ENCODE data around the gene DNM3. TPM values are rescaled to one million over a fixed set of nuclear protein-coding genes. Genes with fewer than 3 reads are reported as not detected.

Gene DNM3
- total RNA-seq, 1 donor from 2014 or later: 7.7 TPM

DNA sequence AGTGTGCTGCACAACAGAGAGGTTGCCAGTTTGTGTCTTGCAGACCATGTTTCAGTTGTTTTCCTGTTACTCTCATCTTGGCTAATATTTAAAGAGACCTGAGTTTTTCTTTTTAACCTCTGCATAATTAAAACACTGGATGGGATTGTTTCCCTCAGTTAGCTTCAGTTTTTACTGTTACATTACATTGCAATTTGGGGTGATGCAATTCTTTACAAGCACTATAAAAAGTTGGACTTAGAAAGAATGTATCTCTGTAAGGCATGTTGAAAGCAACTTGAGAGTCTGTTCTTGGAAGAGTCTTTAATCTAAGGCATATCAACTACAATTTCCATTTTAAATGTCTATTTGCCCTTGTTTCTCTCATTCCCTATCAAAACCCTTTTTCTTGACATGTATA lies 99.1 kb downstream of the DNM3 start:
- Mint-ChIP-seq H3K27me3 (ENCODE audit: unreplicated experiment) (no peaks in the 10 kb centered on the region), H3K4me3 (ENCODE audit: unreplicated experiment) (no peak overlapping the region), H3K27ac (ENCODE audit: unreplicated experiment) (no peak overlapping the region), H3K4me1 (ENCODE audit: unreplicated experiment) (peaks cover 15% of the 10 kb centered on the region), H3K36me3 (ENCODE audit: low read depth, unreplicated experiment) (no peaks in the 10 kb centered on the region), H3K9me3 (ENCODE audit: unreplicated experiment) (no peaks in the 10 kb centered on the region)
- no peak for TF ChIP-seq CTCF (IDR thresholded peaks at IDR 0.05; ENCODE audit: unreplicated experiment)
- DNase-seq (ENCODE audit: low spot score): no peak

- Mint-ChIP-seq H3K27ac (ENCODE audit: unreplicated experiment) (no peak overlapping the region), H3K9me3 (ENCODE audit: unreplicated experiment) (no peaks in the 10 kb centered on the region), H3K4me1 (ENCODE audit: unreplicated experiment) (peaks cover 18% of the 10 kb centered on the region), H3K36me3 (ENCODE audit: low read depth, unreplicated experiment) (no peaks in the 10 kb centered on the region), H3K27me3 (ENCODE audit: unreplicated experiment) (no peaks in the 10 kb centered on the region), H3K4me3 (ENCODE audit: unreplicated experiment) (no peak overlapping the region)
- no peak for DNase-seq (ENCODE audit: low spot score)
- TF ChIP-seq CTCF (IDR thresholded peaks at IDR 0.05; ENCODE audit: unreplicated experiment): no peak
These were observed 100.6 kb downstream of the DNM3 start for GRCh38 chr1:171941920-171942319.

DNA sequence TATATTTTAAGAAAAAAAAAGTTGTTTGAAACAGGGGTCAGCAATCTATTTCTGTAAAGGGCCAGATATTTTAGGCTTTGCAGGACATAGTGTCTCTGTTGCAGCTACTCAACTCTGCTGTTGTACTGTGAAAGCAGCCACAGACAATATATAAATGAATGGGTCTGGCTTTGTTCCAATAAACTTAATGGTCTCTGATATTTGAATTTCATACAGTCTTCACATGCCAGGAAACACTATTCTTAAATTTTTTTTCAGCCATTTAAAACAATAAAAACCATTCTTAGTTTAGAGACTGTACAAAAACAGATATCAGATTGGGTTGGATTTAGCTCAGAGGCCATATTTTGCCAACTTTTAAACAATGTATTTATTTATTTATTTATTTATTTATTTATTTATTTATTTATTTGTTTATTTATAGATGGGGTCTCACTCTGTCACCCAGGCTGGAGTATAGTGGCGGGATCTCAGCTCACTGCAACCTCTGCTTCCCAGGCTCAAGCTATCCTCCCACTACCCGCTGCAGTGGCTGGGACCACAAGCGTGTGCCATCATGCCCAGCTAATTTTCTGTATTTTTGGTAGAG lies 102.8 kb downstream of the DNM3 start:
- peaks cover 18% of the 10 kb centered on the region for H3K4me1 Mint-ChIP-seq (ENCODE audit: unreplicated experiment)
- no peaks in the 10 kb centered on the region for H3K9me3 Mint-ChIP-seq (ENCODE audit: unreplicated experiment)
- no peaks in the 10 kb centered on the region for H3K36me3 Mint-ChIP-seq (ENCODE audit: low read depth, unreplicated experiment)
- DNase-seq (ENCODE audit: low spot score): no peak
- H3K4me3 Mint-ChIP-seq (ENCODE audit: unreplicated experiment): no peak overlapping the region
- TF ChIP-seq CTCF (IDR thresholded peaks at IDR 0.05; ENCODE audit: unreplicated experiment): no peak
- H3K27ac Mint-ChIP-seq (ENCODE audit: unreplicated experiment): no peak overlapping the region
- no peaks in the 10 kb centered on the region for H3K27me3 Mint-ChIP-seq (ENCODE audit: unreplicated experiment)

DNA sequence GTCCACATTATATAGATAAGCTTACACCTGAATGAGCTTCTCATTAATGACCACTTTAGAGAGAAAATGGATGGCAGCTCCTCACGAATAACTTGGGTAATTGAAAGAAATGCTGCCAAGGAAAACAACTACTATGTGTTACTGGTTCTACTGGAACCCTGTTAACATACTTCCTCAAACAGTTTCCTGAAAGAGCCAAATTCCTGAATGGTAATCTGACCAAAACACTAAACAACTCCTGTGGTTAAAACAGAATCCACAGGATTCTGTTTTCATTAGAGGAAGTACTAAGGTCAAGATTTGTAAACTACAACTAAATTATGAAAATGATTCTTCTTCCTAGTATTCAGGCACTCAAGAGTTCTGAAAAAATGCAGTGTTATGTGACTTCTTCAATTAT lies 107.2 kb downstream of the DNM3 start:
- no peak for TF ChIP-seq CTCF (IDR thresholded peaks at IDR 0.05; ENCODE audit: unreplicated experiment)
- no peaks in the 10 kb centered on the region for H3K9me3 Mint-ChIP-seq (ENCODE audit: unreplicated experiment)
- no peak overlapping the region for H3K4me3 Mint-ChIP-seq (ENCODE audit: unreplicated experiment)
- peak overlapping the region; percentile 20 for H3K27ac Mint-ChIP-seq (ENCODE audit: unreplicated experiment)
- H3K27me3 Mint-ChIP-seq (ENCODE audit: unreplicated experiment): no peaks in the 10 kb centered on the region
- no peaks in the 10 kb centered on the region for H3K36me3 Mint-ChIP-seq (ENCODE audit: low read depth, unreplicated experiment)
- H3K4me1 Mint-ChIP-seq (ENCODE audit: unreplicated experiment): peaks cover 3% of the 10 kb centered on the region
- no peak for DNase-seq (ENCODE audit: low spot score)

GRCh38 chr1:171949316-171949715 lies 108.0 kb downstream of the DNM3 start:
- Mint-ChIP-seq H3K27me3 (ENCODE audit: unreplicated experiment) (no peaks in the 10 kb centered on the region), H3K27ac (ENCODE audit: unreplicated experiment) (no peak overlapping the region), H3K4me3 (ENCODE audit: unreplicated experiment) (no peak overlapping the region), H3K4me1 (ENCODE audit: unreplicated experiment) (peaks cover 3% of the 10 kb centered on the region), H3K36me3 (ENCODE audit: low read depth, unreplicated experiment) (no peaks in the 10 kb centered on the region), H3K9me3 (ENCODE audit: unreplicated experiment) (no peaks in the 10 kb centered on the region)
- no peak for TF ChIP-seq CTCF (IDR thresholded peaks at IDR 0.05; ENCODE audit: unreplicated experiment)
- no peak for DNase-seq (ENCODE audit: low spot score)

Measured in endothelial cell (in vitro differentiated cells).